Aorta (tissue), 5 donors: ENCODE data around the gene CCDC85A. TPM values are rescaled to one million over a fixed set of nuclear protein-coding genes. Genes with fewer than 3 reads are reported as not detected.

Experiments used
- ATAC-seq: fragments of 200-7000 bp; cut with Tn5 transposase; one replicate; pipeline ENCODE4 v1.9.1; 2022; ENCODE audit warnings: moderate library complexity; ENCODE audit not compliant: low FRiP score
- DNase-seq, 2 donors: peaks; one replicate each; pipeline ENCODE4 v3.0.0-alpha.2; 2020
- H3K27ac ChIP-seq, 2 donors: one replicate each; pipeline ENCODE4 v1.5.1; 2013; ENCODE audit warnings: low read length in 2 of 2, mild to moderate bottlenecking in 2 of 2, moderate library complexity in 2 of 2, control low read depth in 1 of 2, inconsistent platforms in 1 of 2, low read depth in 1 of 2
- H3K27me3 ChIP-seq, 2 donors: one replicate each; pipeline ENCODE4 v1.6.1; 2013; ENCODE audit warnings: control low read depth in 1 of 2, low read length in 1 of 2, mild to moderate bottlenecking in 1 of 2, moderate library complexity in 1 of 2; ENCODE audit not compliant: insufficient read depth in 2 of 2, control insufficient read depth in 1 of 2
- H3K36me3 ChIP-seq, 2 donors: one replicate each; pipeline ENCODE4 v1.6.1; 2013; ENCODE audit warnings: control low read depth in 1 of 2, low read length in 1 of 2, mild to moderate bottlenecking in 1 of 2; ENCODE audit not compliant: insufficient read depth in 2 of 2, control insufficient read depth in 1 of 2
- H3K4me1 ChIP-seq, 2 donors: one replicate each; pipeline ENCODE4 v1.6.1; 2013; ENCODE audit warnings: low read length in 2 of 2, control low read depth in 1 of 2, mild to moderate bottlenecking in 1 of 2, moderate library complexity in 1 of 2; ENCODE audit not compliant: insufficient read depth in 2 of 2, control insufficient read depth in 1 of 2
- H3K4me3 ChIP-seq, 2 donors: one replicate each; pipeline ENCODE4 v1.5.1; 2013; ENCODE audit warnings: low read length in 2 of 2, control low read depth in 1 of 2, mild to moderate bottlenecking in 1 of 2
- H3K9me3 ChIP-seq: one replicate; pipeline ENCODE4 v1.6.1; 2013; ENCODE audit warnings: mild to moderate bottlenecking, low read length; ENCODE audit not compliant: control insufficient read depth
- WGBS, 2 donors: extraction: QIAGEN DNeasy Blood & Tissue Kit; methylation state at CpG; one replicate each; pipeline ENCODE4 v1.1.7; 2013; 5-methylcytosine and 5-hydroxymethylcytosine counted together
- intact Hi-C, 2 donors: fragments of 100-400 bp; cut with DNase I; formaldehyde crosslinking; loops; one replicate each; pipeline versions ENCODE4 v1.14.2 to v1.15.0; 2022
- polyA plus RNA-seq, 2 donors: library from polyadenylated mRNA; stranded (reverse); fragments of 200-250 nt; gene quantifications; one replicate each; pipeline ENCODE4 v1.2.3, GENCODE V29; 2013
- total RNA-seq, 2 donors: library from RNA; stranded (reverse); fragmentation: NEBNext Ultra II Directional; extraction: Animal tissue kit (Norgen Biotek cat#: 25700); gene quantifications; one replicate each; pipeline ENCODE4 v1.2.1, GENCODE V29; 2021
- donor health status: healthy with polysubstance abuse.
- donor health status: Bipolar disorder and iron deficiency.
- donor health status: DM: no; HTN: no; CAD: no.
- donor health status: DM: no; HTN: no; CAD: no.
- donor health status: DM: yes; HTN: yes; CAD: no.

The CCDC85A gene
- total and polyA plus RNA-seq, 4 donors: 0.28 to 5.6 (median 2.7) TPM; not detected in 1

GRCh38 chr2:56263876-56264275, 80.1 kb downstream of the CCDC85A start:
- H3K4me1 ChIP-seq: no peaks in the 10 kb centered on the region
- H3K27me3 ChIP-seq: no peaks in the 10 kb centered on the region
- no peak for DNase-seq
- no peaks in the 10 kb centered on the region for H3K36me3 ChIP-seq
- WGBS, 2 donors: 90 to 92% methylated on average over 2 of the region's 2 CpGs
- ATAC-seq: no peak
- no peak overlapping the region for H3K4me3 ChIP-seq
- intact Hi-C loops: no loop called here
- no peak overlapping the region for H3K27ac ChIP-seq
- H3K9me3 ChIP-seq: no peaks in the 10 kb centered on the region

DNA sequence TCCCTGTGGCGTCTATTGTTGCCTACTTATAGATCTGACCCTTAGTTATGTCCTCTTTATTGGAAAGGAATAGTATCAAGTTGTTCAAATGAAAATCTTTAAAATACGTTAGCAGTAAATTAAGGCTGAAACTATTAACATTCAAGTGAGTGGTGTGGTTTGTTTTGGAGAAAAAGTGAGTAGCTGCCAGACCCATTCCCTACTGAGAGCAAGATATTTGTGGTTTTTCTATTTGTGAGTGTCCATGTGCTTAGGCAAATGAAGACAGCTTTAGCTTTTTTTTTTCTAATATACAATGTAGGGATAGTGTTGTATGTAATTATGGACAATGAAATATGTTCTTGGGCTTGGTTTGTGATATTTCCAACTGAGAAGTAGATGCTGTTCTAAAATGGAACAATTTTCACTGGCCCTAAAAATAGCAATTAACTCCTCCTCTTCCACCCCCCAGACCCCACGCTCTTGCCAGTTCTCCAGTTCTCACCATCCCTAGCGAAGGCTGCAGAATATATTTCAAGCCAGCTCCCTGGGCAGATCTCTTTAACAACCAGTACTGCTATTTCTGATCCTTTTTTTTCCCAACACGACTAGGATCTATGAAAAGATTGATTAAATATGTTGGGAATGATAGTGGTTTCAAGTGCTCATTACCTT, 83.1 kb downstream of the CCDC85A start:
- Histone ChIP-seq H3K36me3 (no peaks in the 10 kb centered on the region), H3K9me3 (no peaks in the 10 kb centered on the region), H3K27me3 (no peaks in the 10 kb centered on the region), H3K4me1 (no peaks in the 10 kb centered on the region), H3K27ac (no peak overlapping the region), H3K4me3 (no peak overlapping the region)
- DNase-seq (no peak), ATAC-seq (no peak)
- intact Hi-C loops: no loop called here
- 56 to 66% methylated on average over 5 of the region's 5 CpGs for WGBS, 2 donors

DNA sequence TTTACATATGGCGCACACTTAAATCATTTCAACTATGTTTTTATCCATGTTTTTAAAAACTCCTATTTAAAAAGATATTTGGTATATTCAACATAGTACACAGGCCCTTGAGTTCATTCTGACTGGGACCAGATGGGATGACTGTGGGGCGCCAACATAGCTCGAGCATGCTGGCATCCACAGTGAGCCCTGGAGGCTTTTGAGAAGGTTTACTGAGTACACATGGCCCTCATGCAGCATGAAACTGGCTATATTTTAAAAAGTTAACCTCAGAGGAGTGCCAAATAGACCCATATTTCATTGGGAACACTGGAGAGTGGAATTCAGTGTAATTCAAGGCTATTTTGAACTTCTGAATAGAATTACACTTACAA, 83.6 kb downstream of the CCDC85A start:
- Histone ChIP-seq H3K27ac (no peak overlapping the region), H3K27me3 (no peaks in the 10 kb centered on the region), H3K36me3 (no peaks in the 10 kb centered on the region), H3K4me3 (no peak overlapping the region), H3K9me3 (no peaks in the 10 kb centered on the region), H3K4me1 (no peaks in the 10 kb centered on the region)
- ATAC-seq (peak; percentile 11), DNase-seq (no peak)
- intact Hi-C loops: no loop called here
- WGBS, 2 donors: 62 to 81% methylated on average over 3 of the region's 3 CpGs

DNA sequence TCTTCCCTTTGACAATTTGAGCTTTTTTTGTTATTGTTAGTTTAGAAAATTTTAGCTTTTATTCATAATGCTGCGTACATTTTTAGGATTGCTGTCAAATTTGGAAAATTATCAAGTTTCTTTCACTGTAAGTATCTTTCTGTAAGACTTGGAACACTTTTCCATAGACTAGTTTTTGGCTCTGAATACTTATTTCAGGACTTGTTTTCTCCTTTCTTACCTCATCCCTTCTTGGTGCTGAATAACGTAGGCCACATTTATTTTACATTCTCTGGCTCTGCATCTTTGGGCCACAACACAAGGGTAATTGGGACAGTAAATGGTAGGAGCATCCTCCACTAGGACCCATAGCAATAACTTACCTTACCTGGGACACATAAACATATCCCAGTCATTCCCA, 85.1 kb downstream of the CCDC85A start:
- H3K4me1 ChIP-seq: no peaks in the 10 kb centered on the region
- ATAC-seq (no peak), DNase-seq (no peak)
- no peak overlapping the region for H3K4me3 ChIP-seq
- no peaks in the 10 kb centered on the region for H3K36me3 ChIP-seq
- 43 to 62% methylated on average over 2 of the region's 2 CpGs for WGBS, 2 donors
- H3K9me3 ChIP-seq: no peaks in the 10 kb centered on the region
- intact Hi-C loops: no loop called here
- no peaks in the 10 kb centered on the region for H3K27me3 ChIP-seq
- no peak overlapping the region for H3K27ac ChIP-seq

DNA sequence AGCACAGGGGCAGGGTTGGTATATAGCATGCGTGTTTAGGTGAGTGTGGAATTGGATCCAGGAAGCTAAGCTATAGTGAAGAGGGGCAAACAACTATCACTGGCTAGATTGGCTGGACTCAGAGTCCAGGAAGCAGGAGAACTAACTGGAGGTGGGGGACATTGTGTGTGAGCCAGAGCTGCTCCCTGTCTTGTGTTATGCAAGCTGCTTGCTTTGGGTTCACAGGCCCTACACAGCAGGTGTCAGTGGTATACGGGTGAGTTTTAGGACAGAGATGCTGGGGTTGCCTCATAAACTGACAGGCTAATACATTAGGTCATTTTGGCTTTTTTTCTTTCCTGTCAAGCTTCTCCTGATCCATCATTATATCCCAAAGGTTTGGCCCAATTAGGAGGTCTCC, 87.5 kb downstream of the CCDC85A start:
- intact Hi-C loops: no loop called here
- Histone ChIP-seq H3K27ac (no peak overlapping the region), H3K27me3 (no peaks in the 10 kb centered on the region), H3K36me3 (no peaks in the 10 kb centered on the region), H3K4me3 (no peak overlapping the region), H3K9me3 (no peaks in the 10 kb centered on the region), H3K4me1 (no peaks in the 10 kb centered on the region)
- 58 to 71% methylated on average over 2 of the region's 2 CpGs for WGBS, 2 donors
- no peak for DNase-seq
- ATAC-seq: no peak

GRCh38 chr2:56285224-56285623, 101.4 kb downstream of the CCDC85A start:
- Histone ChIP-seq H3K4me1 (no peaks in the 10 kb centered on the region), H3K27ac (no peak overlapping the region), H3K36me3 (no peaks in the 10 kb centered on the region), H3K27me3 (no peaks in the 10 kb centered on the region), H3K9me3 (no peaks in the 10 kb centered on the region), H3K4me3 (no peak overlapping the region)
- intact Hi-C loops: no loop called here
- no peak for ATAC-seq
- 93 to 97% methylated on average over 5 of the region's 5 CpGs for WGBS, 2 donors
- no peak for DNase-seq

GRCh38 chr2:56286936-56287335, 103.1 kb downstream of the CCDC85A start:
- H3K9me3 ChIP-seq: no peaks in the 10 kb centered on the region
- no peak for ATAC-seq
- H3K27ac ChIP-seq: no peak overlapping the region
- intact Hi-C loops: no loop called here
- WGBS, 2 donors: 80 to 85% methylated on average over 2 of the region's 2 CpGs
- no peak overlapping the region for H3K4me3 ChIP-seq
- no peak for DNase-seq
- H3K27me3 ChIP-seq: no peaks in the 10 kb centered on the region
- H3K4me1 ChIP-seq: no peaks in the 10 kb centered on the region
- H3K36me3 ChIP-seq: no peaks in the 10 kb centered on the region

DNA sequence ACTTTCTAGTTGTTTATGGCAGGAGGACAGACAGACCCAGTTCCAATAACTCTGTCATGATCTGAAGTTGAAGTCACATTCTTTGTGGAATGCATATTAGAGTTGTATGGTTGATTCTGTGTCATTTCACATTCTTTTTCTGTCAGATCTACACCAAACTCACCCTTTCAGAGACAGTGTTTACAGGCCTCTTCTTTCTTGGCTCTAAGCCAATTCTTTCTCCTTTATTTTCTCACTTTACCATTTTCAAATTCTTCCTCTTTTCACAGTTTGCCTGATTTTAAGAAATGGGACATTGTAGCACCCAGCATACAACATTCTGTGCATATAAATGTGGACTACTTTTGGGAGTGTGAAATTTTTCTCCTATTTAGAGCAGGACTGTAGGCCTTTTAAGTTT, 103.7 kb downstream of the CCDC85A start:
- ATAC-seq (no peak), DNase-seq (no peak)
- H3K4me3 ChIP-seq: no peak overlapping the region
- no peaks in the 10 kb centered on the region for H3K36me3 ChIP-seq
- H3K27ac ChIP-seq: no peak overlapping the region
- H3K4me1 ChIP-seq: no peaks in the 10 kb centered on the region
- intact Hi-C loops: no loop called here
- no peaks in the 10 kb centered on the region for H3K9me3 ChIP-seq
- no peaks in the 10 kb centered on the region for H3K27me3 ChIP-seq

DNA sequence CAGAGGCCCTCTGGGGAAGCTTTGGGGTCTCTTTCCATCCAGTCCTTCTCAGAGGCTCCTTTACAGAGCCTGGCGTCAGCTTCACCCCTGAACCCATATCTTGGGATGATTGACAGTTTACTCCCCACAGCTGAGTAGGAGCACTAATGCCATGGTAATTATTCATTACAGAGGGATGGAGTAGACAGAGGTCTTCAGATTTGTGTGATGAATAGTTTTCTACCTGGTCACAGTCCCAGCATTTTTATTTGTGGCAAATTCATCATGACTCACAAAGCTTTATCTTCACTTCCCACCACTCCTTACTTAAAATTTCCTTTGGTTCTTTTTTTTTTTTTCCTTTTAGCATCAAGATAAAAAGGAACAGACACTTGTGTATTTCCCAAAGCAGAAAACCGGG, 104.2 kb downstream of the CCDC85A start:
- H3K36me3 ChIP-seq: no peaks in the 10 kb centered on the region
- H3K27me3 ChIP-seq: no peaks in the 10 kb centered on the region
- no peaks in the 10 kb centered on the region for H3K4me1 ChIP-seq
- H3K4me3 ChIP-seq: no peak overlapping the region
- ATAC-seq: no peak
- WGBS, 2 donors: 59 to 60% methylated on average over 2 of the region's 2 CpGs
- intact Hi-C loops: no loop called here
- no peak overlapping the region for H3K27ac ChIP-seq
- no peaks in the 10 kb centered on the region for H3K9me3 ChIP-seq
- no peak for DNase-seq
